GM12892 (cell line): ENCODE results near the gene CDC37.

ENCODE experiments used
- POLR2A ChIP-seq: IDR thresholded peaks from 2 replicates; pipeline ENCODE4 v1.6.1; 2011; ENCODE audit warnings: low read depth, low read length, control low read depth
- POLR2AphosphoS5 ChIP-seq: IDR thresholded peaks from 2 replicates; pipeline ENCODE4 v1.6.1; 2011; ENCODE audit warnings: low read depth, low read length, control low read depth
- TAF1 ChIP-seq: IDR thresholded peaks from 2 replicates; pipeline ENCODE4 v1.6.1; 2011; ENCODE audit warnings: low read depth, mild to moderate bottlenecking, control low read depth, low read length, borderline replicate concordance

DNA sequence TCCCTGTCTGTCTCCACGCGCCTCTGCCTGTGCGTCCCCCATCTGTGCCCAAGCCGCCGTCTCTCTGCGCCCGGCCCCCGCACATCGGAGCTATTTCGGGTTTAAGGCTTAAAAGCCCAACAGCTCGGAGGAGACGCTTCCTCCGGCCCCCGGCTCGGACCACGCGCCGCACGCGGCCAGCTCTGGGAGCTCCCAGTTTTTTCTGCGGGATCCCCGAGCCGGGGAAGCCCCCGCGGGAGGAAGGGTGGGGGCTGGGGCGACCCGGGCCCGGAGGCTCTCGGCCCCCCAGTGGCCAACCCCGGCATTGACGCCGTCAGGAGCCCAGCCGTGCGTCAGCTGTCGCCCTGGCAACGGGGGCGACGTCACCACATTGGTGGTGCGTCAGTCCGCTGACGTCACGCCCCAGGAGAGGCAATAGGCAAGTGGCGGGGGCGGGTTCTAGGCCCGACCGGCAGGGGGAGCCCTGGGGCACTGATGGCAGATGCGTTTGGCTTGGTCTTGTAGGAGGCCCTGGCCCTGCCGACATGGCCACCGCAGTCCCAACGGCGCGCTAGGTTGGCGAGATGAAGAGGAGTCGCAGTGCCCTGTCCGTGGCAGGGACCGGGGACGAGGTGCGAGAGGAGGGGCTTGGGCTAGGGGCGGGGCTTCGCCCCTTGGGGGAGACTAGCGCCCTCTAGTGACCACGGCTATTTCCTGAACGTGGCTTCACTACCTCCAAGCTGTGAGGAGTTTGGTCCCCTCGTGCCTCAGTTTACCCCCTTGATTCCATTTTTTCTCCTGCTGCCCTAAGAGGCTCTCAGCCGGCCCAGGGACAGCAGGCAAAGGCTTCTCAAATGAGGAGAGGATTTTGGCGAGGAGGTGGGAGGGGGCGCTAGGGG lies 13.3 kb upstream of the CDC37 start:
- peak; percentile 24; the same call in 1 of the 2 replicates for TF ChIP-seq POLR2A
- no peak for TF ChIP-seq POLR2AphosphoS5
- TF ChIP-seq TAF1, result 0 out of 2 replicates have a peak, but pooled peaks have one; percentile 18
